T1000 (cell line): ENCODE measurements around the gene LYSET.
"Not testable (repeated sequence)": the region's sequence is repeated elsewhere in the genome, so short reads cannot be mapped to it uniquely, and the experiment has no call there.

ENCODE experiments used
- DNase-seq: peaks from one replicate; lab custom pipeline; 2025; ENCODE audit warnings: mixed read lengths; lab: John Stamatoyannopoulos, UW

LYSET gene

GRCh38 chr14:93228550-93228949 lies 43.4 kb downstream of the LYSET start:
- DNase-seq, result no peak

GRCh38 chr14:93230539-93230938 lies 45.4 kb downstream of the LYSET start:
- DNase-seq, result no peak

GRCh38 chr14:93231129-93231979 lies 46.2 kb downstream of the LYSET start:
- DNase-seq, result no peak

- no peak for DNase-seq
Observed at GRCh38 chr14:93232159-93232558, 47.0 kb downstream of the LYSET start.

GRCh38 chr14:93233078-93233477 lies 48.0 kb downstream of the LYSET start:
- not testable (repeated sequence) for DNase-seq

- DNase-seq, result peak; percentile 12
Observed at GRCh38 chr14:93234798-93235197, 49.7 kb downstream of the LYSET start.
